HepG2 (cell line): ENCODE measurements around the gene PPP1R16B. TPM values are rescaled to one million over a fixed set of nuclear protein-coding genes. Genes with fewer than 3 reads are reported as not detected.

Experiments
- ATAC-seq: fragments of 200-7000 bp; cut with Tn5 transposase; 3 replicates; pipeline ENCODE4 v1.9.1; 2020; ENCODE audit warnings: mild to moderate bottlenecking, moderate library complexity
- BruUV-seq: library from RNA; stranded (reverse); fragments of 400-500 nt; replicated peaks from 2 replicates; lab custom pipeline; 2021; lab: Mats Ljungman, UMichigan
- CTCF ChIA-PET: fragments of 300-600 bp; formaldehyde crosslinking; extraction: SDS; loops from one replicate; lab custom pipeline; 2021; ENCODE audit warnings: low total read pairs, inconsistent platforms, low intra/inter-chr PET ratio; lab: Yijun Ruan, JAX
- POLR2A ChIA-PET: fragments of 350-600 bp; sonication (Branson Sonifier 250); formaldehyde crosslinking; loops from one replicate; lab custom pipeline; 2020; ENCODE audit warnings: antibody characterized with exemption, inconsistent platforms; lab: Yijun Ruan, JAX
- DNase-seq: peaks from one replicate; pipeline ENCODE4 v3.0.0-alpha.2; 2015; ENCODE audit warnings: low spot score
- FAIRE-seq: peaks from 3 replicates; lab custom pipeline; 2011; peaks lifted over from hg19 to GRCh38; lab: Jason Lieb, UNC
- H2AFZ ChIP-seq: one replicate; pipeline ENCODE4 v1.6.1; 2011; ENCODE audit warnings: low read length, inconsistent platforms
- H3K27ac ChIP-seq: fragments of 300-600 bp; 3 replicates; pipeline ENCODE4 v1.8.0; 2011; ENCODE audit warnings: mixed run types, mild to moderate bottlenecking, mixed read lengths, low read length, inconsistent platforms; ENCODE audit not compliant: insufficient read depth; ENCODE audit errors: extremely low read length
- H3K27me3 ChIP-seq, 2 experiments: fragments of 200-600 bp in 1 of 2; 2 replicates in 1 of 2; 3 replicates in 1 of 2; pipeline versions ENCODE4 v1.6.0 to v1.8.0; 2011; ENCODE audit warnings: low read length in 2 of 2, mild to moderate bottlenecking in 2 of 2, moderate library complexity in 2 of 2, inconsistent platforms in 1 of 2; ENCODE audit not compliant: insufficient read depth in 2 of 2, control insufficient read depth in 1 of 2
- H3K36me3 ChIP-seq, 2 experiments: fragments of 200-600 bp in 1 of 2; replicated peaks in 1 of 2; 2 replicates in 1 of 2; 3 replicates in 1 of 2; pipeline versions ENCODE4 v1.5.1 to v1.8.0; 2011; ENCODE audit warnings: low read length in 2 of 2, inconsistent platforms in 1 of 2; ENCODE audit not compliant: insufficient read depth in 2 of 2, control insufficient read depth in 1 of 2
- H3K4me1 ChIP-seq: 2 replicates; pipeline ENCODE4 v1.5.1; 2012; ENCODE audit warnings: low read length, inconsistent platforms; ENCODE audit not compliant: insufficient read depth
- H3K4me2 ChIP-seq: 2 replicates; pipeline ENCODE4 v1.6.0; 2011; ENCODE audit warnings: low read depth, low read length, inconsistent platforms
- H3K4me3 ChIP-seq, 3 experiments: fragments of 200-600 bp in 1 of 3; sonication (generic), shearing (Covaris generic) in 1 of 3; replicated peaks in 1 of 3; 2 replicates each; pipeline ENCODE4 v1.5.1; 2011 to 2016; ENCODE audit warnings: low read length in 3 of 3, inconsistent platforms in 2 of 3, low read depth in 2 of 3, mild to moderate bottlenecking in 2 of 3, control low read depth in 1 of 3, mixed read lengths in 1 of 3; ENCODE audit not compliant: insufficient read depth in 1 of 3
- H3K79me2 ChIP-seq: one replicate; pipeline ENCODE4 v1.6.1; 2011; ENCODE audit warnings: low read length, inconsistent platforms; ENCODE audit not compliant: insufficient read depth
- H3K9ac ChIP-seq: 2 replicates; pipeline ENCODE4 v1.6.0; 2011; ENCODE audit warnings: mild to moderate bottlenecking, low read depth, low read length, inconsistent platforms; ENCODE audit not compliant: insufficient read depth
- H3K9me3 ChIP-seq: 2 replicates; pipeline ENCODE4 v1.5.1; 2012; ENCODE audit warnings: mild to moderate bottlenecking, low read length
- H4K20me1 ChIP-seq: 2 replicates; pipeline ENCODE4 v1.6.0; 2011; ENCODE audit warnings: inconsistent platforms, mild to moderate bottlenecking, low read length, moderate library complexity; ENCODE audit not compliant: insufficient read depth
- GFI1 ChIP-seq: sonication (generic); formaldehyde crosslinking; IDR thresholded peaks from 2 replicates; pipeline ENCODE4 v1.5.0; 2020; ENCODE audit warnings: missing genetic modification reagents, mild to moderate bottlenecking, borderline replicate concordance
- HOXD1 ChIP-seq: sonication (generic); formaldehyde crosslinking; IDR thresholded peaks from 2 replicates; pipeline ENCODE4 v1.5.0; 2020; ENCODE audit warnings: missing genetic modification reagents
- PHF21A ChIP-seq: sonication (generic); formaldehyde crosslinking; IDR thresholded peaks from 2 replicates; pipeline ENCODE4 v1.5.0; 2020; ENCODE audit warnings: mild to moderate bottlenecking, missing genetic modification reagents
- RFXAP ChIP-seq: sonication (generic); formaldehyde crosslinking; IDR thresholded peaks from 2 replicates; pipeline ENCODE4 v1.4.0; 2020; ENCODE audit warnings: missing genetic modification reagents, borderline replicate concordance
- SP2 ChIP-seq: sonication (generic); formaldehyde crosslinking; IDR thresholded peaks from 2 replicates; pipeline ENCODE4 v1.5.1; 2020; ENCODE audit warnings: mild to moderate bottlenecking, missing genetic modification reagents
- ZNF263 ChIP-seq: sonication (generic); formaldehyde crosslinking; IDR thresholded peaks from 2 replicates; pipeline ENCODE4 v1.4.0; 2020; ENCODE audit warnings: missing genetic modification reagents
- ZNF770 ChIP-seq: sonication (generic); formaldehyde crosslinking; IDR thresholded peaks from 2 replicates; pipeline ENCODE4 v1.5.0; 2020; ENCODE audit warnings: mild to moderate bottlenecking, missing genetic modification reagents
- WGBS: methylation state at CpG from one replicate; pipeline ENCODE4 v1.1.6; 2017; ENCODE audit warnings: low lambda C conversion rate; 5-methylcytosine and 5-hydroxymethylcytosine counted together
- in situ Hi-C: cut with HindIII; loops from 2 replicates; pipeline ENCODE4 v1.10.0; 2017; ENCODE audit warnings: low pct_unique_long_range_greater_than_20kb; ENCODE audit not compliant: extremely low pct_ligation_motif_present
- intact Hi-C: fragments of 100-400 bp; cut with micrococcal nuclease; formaldehyde crosslinking; loops from one replicate; pipeline ENCODE4 v1.10.0; 2022; ENCODE audit not compliant: unreplicated experiment
- polyA plus RNA-seq, 8 experiments: library from polyadenylated mRNA; depleted of rRNA in 3 of 8; stranded (reverse) in 7 of 8; unstranded in 1 of 8; fragments of >200 nt; fragmentation: Illumina TruSeq in 4 of 8; extraction: Trizol in 4 of 8; gene quantifications; 2 replicates each; pipeline versions ENCODE4 v1.2.1 to v1.2.3, GENCODE V29; 2011 to 2016; ENCODE audit warnings: low read depth in 4 of 8, missing spikeins in 1 of 8, mixed read lengths in 1 of 8; ENCODE audit not compliant: insufficient read depth in 1 of 8
- total RNA-seq, 5 experiments: library from RNA; depleted of rRNA; stranded (reverse); fragments of >200 nt; fragmentation: Illumina TruSeq; extraction: Trizol; gene quantifications; 2 replicates each; pipeline ENCODE4 v1.2.3, GENCODE V29; 2016; ENCODE audit warnings: low read depth in 1 of 5
- TF ChIP-seq, protein P1 (sequence below): sonication (generic); formaldehyde crosslinking; IDR thresholded peaks from 2 replicates; pipeline ENCODE4 v1.8.1; 2023; ENCODE audit warnings: mild to moderate bottlenecking, moderate library complexity, missing genetic modification reagents

Gene PPP1R16B
- total and polyA plus RNA-seq, 2 of the 13 experiments (the other 11 are each of a cell fraction or from before 2014, with no cell fraction given): 0.02 to 0.11 TPM

DNA sequence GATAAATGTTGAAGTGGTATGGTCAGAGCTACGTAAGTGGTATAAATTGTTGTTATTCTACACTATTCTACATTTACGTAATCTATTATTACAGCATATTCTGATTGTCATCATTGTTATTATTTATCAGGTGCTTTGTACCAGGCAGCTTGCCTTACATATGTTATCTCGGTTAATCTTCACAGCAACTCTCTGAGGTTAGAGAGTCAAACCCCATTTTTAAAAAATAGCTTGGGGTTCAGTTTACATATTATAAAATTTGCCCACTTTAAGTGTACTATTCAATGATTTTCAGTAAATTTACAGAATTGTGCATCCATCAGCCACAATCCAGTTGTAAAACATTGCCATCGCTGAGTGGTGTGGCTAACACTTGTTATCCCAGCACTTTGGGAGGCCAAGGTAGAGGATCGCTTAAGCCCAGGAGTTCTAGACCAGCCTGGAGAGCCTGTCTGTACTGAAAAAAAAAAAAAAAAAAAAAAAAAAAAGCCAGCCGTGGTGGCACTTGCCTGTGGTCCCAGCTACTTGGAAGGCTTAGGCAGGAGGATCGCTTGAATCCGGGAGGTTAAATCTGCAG lies 35.5 kb downstream of the PPP1R16B start:
- Histone ChIP-seq H3K9me3 (no peaks in the 10 kb centered on the region), H3K4me3 (no peak overlapping the region), H3K27ac (no peak overlapping the region), H3K36me3 (no peaks in the 10 kb centered on the region), H3K9ac (no peak overlapping the region), H3K4me1 (no peaks in the 10 kb centered on the region), H2AFZ (no peak overlapping the region), H3K4me2 (no peak overlapping the region), H3K27me3 (peaks cover 0 to 11% of the 10 kb centered on the region in 2 experiments; a peak in 2 of 5 replicates), H3K79me2 (no peaks in the 10 kb centered on the region), H4K20me1 (no peaks in the 10 kb centered on the region)
- TF ChIP-seq RFXAP: no peak
- TF ChIP-seq HOXD1: no peak
- no peak for TF ChIP-seq GFI1 (CRISPR knock-in tag)
- TF ChIP-seq ZNF770 (CRISPR knock-in tag): no peak
- no peak for TF ChIP-seq ZNF263 (CRISPR knock-in tag)
- TF ChIP-seq SP2 (CRISPR knock-in tag): no peak
- TF ChIP-seq PHF21A (CRISPR knock-in tag): no peak
- TF ChIP-seq, protein P1, sequence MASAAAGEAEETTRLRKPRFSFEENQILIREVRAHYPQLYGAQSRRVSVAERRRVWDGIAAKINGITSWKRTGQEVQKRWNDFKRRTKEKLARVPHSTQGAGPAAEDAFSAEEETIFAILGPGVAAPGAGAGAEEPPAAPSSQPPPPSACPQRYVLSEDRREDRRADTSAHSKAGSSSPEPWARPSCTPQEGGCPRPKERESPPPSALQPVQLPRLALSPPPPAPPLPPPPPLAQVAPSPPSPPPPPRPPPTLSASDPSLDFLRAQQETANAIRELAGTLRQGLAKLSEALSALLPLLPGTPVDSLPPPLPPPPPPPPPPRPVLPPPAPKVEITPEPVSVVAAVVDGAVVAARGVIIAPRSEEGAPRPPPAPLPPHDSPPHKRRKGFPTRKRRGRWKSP (CRISPR knock-in tag): no peak
- FAIRE-seq (no peak), ATAC-seq (no peak), DNase-seq (no peak)
- in situ Hi-C loops: no loop called here
- intact Hi-C loops: no loop called here
- WGBS: 42% methylated on average over 8 of the region's 8 CpGs
- CTCF ChIA-PET: no interaction called here
- POLR2A ChIA-PET: no interaction called here
- BruUV-seq: no TSS peak
